COLO668 (cell line): ENCODE data around the gene ARSK.
A peak's percentile ranks its signal among the peaks of the same experiment; 100 is the strongest.

Source experiments
- DNase-seq: peaks from one replicate; lab custom pipeline; 2025; ENCODE audit not compliant: unreplicated experiment; lab: John Stamatoyannopoulos, UW

The ARSK gene

GRCh38 chr5:95562282-95562681 lies 7.4 kb downstream of the ARSK start:
- no peak for DNase-seq

- no peak for DNase-seq
Measured at GRCh38 chr5:95563367-95563766, 8.5 kb downstream of the ARSK start.

- no peak for DNase-seq
Measured at GRCh38 chr5:95564450-95564849, 9.5 kb downstream of the ARSK start.

GRCh38 chr5:95565280-95565920 lies 10.5 kb downstream of the ARSK start:
- no peak for DNase-seq

- no peak for DNase-seq
Measured at GRCh38 chr5:95572016-95572415, 17.1 kb downstream of the ARSK start.

- DNase-seq, result no peak
Measured at GRCh38 chr5:95581576-95581975, 26.7 kb downstream of the ARSK start.

GRCh38 chr5:95583992-95584391 lies 29.1 kb downstream of the ARSK start:
- no peak for DNase-seq

GRCh38 chr5:95590880-95591279 lies 36.0 kb downstream of the ARSK start:
- no peak for DNase-seq

- no peak for DNase-seq
Measured at GRCh38 chr5:95591490-95591901, 36.6 kb downstream of the ARSK start.

- no peak for DNase-seq
Measured at GRCh38 chr5:95595289-95595931, 40.5 kb downstream of the ARSK start.

GRCh38 chr5:95599252-95599651 lies 44.4 kb downstream of the ARSK start:
- no peak for DNase-seq

- no peak for DNase-seq
Measured at GRCh38 chr5:95600557-95600956, 45.7 kb downstream of the ARSK start.

- DNase-seq, result no peak
Measured at GRCh38 chr5:95605786-95606185, 50.9 kb downstream of the ARSK start.

GRCh38 chr5:95606419-95606818 lies 51.5 kb downstream of the ARSK start:
- DNase-seq, result no peak

- DNase-seq, result no peak
Measured at GRCh38 chr5:95609711-95610110, 54.8 kb downstream of the ARSK start.

GRCh38 chr5:95610546-95610945 lies 55.6 kb downstream of the ARSK start:
- DNase-seq, result no peak

- no peak for DNase-seq
Measured at GRCh38 chr5:95611396-95611795, 56.5 kb downstream of the ARSK start.

- DNase-seq, result no peak
Measured at GRCh38 chr5:95613514-95613913, 58.6 kb downstream of the ARSK start.

GRCh38 chr5:95615164-95615467 lies 60.2 kb downstream of the ARSK start:
- DNase-seq, result no peak

- DNase-seq, result no peak
Measured at GRCh38 chr5:95617057-95617456, 62.2 kb downstream of the ARSK start.

- DNase-seq, result no peak
Measured at GRCh38 chr5:95619096-95619495, 64.2 kb downstream of the ARSK start.

- peak; percentile 30 for DNase-seq
Measured at GRCh38 chr5:95619514-95620029, 64.7 kb downstream of the ARSK start.
